Parathyroid adenoma (tissue), 2 donors: ENCODE measurements around the gene AGR3.

ENCODE experiments used
- H2AFZ ChIP-seq: fragments of 300-600 bp; sonication (generic); one replicate; pipeline ENCODE4 v1.7.0; 2017; ENCODE audit warnings: antibody characterized with exemption, mild to moderate bottlenecking
- H3K27ac ChIP-seq: fragments of 300-600 bp; sonication (generic); one replicate; pipeline ENCODE4 v1.7.0; 2017
- H3K27me3 ChIP-seq: fragments of 300-600 bp; sonication (generic); one replicate; pipeline ENCODE4 v1.7.0; 2017; ENCODE audit warnings: low read length; ENCODE audit not compliant: control insufficient read depth, insufficient read depth
- H3K36me3 ChIP-seq: fragments of 300-600 bp; sonication (generic); one replicate; pipeline ENCODE4 v1.7.0; 2017; ENCODE audit warnings: low read length; ENCODE audit not compliant: control insufficient read depth, insufficient read depth
- H3K4me1 ChIP-seq: fragments of 300-600 bp; sonication (generic); one replicate; pipeline ENCODE4 v1.7.0; 2017; ENCODE audit warnings: control low read depth
- H3K4me2 ChIP-seq: fragments of 300-600 bp; sonication (generic); one replicate; pipeline ENCODE4 v1.7.0; 2017; ENCODE audit warnings: low read length
- H3K4me3 ChIP-seq: fragments of 300-600 bp; sonication (generic); one replicate; pipeline ENCODE4 v1.7.0; 2017; ENCODE audit warnings: low read depth, low read length
- H3K79me2 ChIP-seq: fragments of 300-600 bp; sonication (generic); one replicate; pipeline ENCODE4 v1.7.0; 2017; ENCODE audit warnings: control low read depth
- H3K9ac ChIP-seq: fragments of 300-600 bp; sonication (generic); one replicate; pipeline ENCODE4 v1.7.0; 2017; ENCODE audit warnings: mild to moderate bottlenecking
- H3K9me3 ChIP-seq: fragments of 300-600 bp; sonication (generic); one replicate; pipeline ENCODE4 v1.7.0; 2017; ENCODE audit warnings: low read length; ENCODE audit not compliant: control insufficient read depth
- TF ChIP-seq, protein P1 (sequence below): fragments of 300-600 bp; sonication (generic); IDR thresholded peaks from one replicate; pipeline ENCODE4 v1.7.0; 2017; ENCODE audit warnings: antibody characterized with exemption, mild to moderate bottlenecking
- donor health status: primary hyperparathyroidism.

AGR3 gene

DNA sequence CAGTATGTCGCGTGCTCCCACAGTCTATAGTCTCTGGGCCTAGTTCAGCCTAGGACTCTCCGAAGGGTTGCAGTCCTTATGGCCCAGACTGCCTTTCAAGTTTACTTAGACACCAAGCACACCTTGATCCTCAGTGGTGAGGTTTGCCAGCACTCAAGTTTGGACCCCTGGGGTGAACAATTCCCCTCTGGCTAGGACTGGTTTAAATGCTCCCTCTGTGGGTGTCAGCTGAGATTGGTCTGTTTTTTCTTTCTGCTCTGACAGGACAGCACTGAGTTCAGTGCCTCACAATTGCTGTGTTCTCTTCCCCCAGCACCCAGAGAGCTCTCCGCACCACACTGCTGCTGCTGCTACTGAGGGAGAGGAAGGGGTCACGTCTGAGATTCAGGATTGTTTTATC is 31.9 kb upstream of the AGR3 start:
- H3K27ac ChIP-seq = no peak overlapping the region
- H2AFZ ChIP-seq = no peak overlapping the region
- no peak overlapping the region for H3K9ac ChIP-seq
- H3K9me3 ChIP-seq = no peaks in the 10 kb centered on the region
- no peaks in the 10 kb centered on the region for H3K4me1 ChIP-seq
- TF ChIP-seq, protein P1, sequence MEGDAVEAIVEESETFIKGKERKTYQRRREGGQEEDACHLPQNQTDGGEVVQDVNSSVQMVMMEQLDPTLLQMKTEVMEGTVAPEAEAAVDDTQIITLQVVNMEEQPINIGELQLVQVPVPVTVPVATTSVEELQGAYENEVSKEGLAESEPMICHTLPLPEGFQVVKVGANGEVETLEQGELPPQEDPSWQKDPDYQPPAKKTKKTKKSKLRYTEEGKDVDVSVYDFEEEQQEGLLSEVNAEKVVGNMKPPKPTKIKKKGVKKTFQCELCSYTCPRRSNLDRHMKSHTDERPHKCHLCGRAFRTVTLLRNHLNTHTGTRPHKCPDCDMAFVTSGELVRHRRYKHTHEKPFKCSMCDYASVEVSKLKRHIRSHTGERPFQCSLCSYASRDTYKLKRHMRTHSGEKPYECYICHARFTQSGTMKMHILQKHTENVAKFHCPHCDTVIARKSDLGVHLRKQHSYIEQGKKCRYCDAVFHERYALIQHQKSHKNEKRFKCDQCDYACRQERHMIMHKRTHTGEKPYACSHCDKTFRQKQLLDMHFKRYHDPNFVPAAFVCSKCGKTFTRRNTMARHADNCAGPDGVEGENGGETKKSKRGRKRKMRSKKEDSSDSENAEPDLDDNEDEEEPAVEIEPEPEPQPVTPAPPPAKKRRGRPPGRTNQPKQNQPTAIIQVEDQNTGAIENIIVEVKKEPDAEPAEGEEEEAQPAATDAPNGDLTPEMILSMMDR = no peak
- no peak overlapping the region for H3K4me2 ChIP-seq
- no peaks in the 10 kb centered on the region for H3K79me2 ChIP-seq
- no peaks in the 10 kb centered on the region for H3K27me3 ChIP-seq
- no peaks in the 10 kb centered on the region for H3K36me3 ChIP-seq
- no peak overlapping the region for H3K4me3 ChIP-seq

DNA sequence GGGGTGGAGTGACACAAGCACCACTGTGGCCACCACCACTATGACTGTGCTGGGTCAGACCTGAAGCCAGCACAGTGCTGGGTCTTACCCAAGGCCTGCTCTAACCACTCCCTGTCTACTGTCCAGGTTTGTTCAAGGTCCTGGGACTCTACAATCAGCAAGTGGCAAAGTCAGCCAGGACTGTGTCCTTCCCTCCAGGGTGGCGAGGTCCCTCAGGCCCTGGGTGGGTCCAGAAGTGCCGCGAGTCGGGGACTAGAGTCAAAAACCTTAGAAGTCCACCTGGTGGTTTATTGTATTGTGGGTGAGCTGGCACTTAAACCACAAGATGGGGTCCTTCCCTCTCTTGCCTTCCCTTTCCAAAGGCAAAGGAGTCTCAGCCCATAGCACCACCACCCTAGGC is 30.8 kb upstream of the AGR3 start:
- TF ChIP-seq, protein P1 = no peak
- H3K36me3 ChIP-seq = no peaks in the 10 kb centered on the region

DNA sequence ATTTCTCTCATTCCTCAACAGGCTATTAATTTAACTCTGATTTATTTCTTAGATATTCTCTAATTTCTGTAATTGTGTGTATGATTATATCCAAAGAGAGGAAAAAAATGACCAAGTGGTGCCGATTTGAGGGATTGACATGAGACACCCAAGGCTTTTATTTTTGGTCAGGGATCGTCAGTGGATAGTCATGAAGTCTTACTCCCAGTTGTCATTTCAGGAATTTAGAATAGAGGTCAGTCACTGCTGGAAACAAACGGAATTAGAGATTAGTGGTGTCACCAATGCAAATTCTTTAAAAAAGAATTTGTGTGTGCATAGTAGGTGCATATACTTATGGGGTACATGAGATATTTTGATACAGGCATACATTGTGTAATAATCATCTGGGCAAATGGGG is 26.8 kb upstream of the AGR3 start:
- H3K27ac ChIP-seq = no peak overlapping the region
- no peaks in the 10 kb centered on the region for H3K79me2 ChIP-seq
- H3K4me3 ChIP-seq = no peak overlapping the region
- no peak overlapping the region for H3K4me2 ChIP-seq
- TF ChIP-seq, protein P1 = no peak
- no peaks in the 10 kb centered on the region for H3K27me3 ChIP-seq
- H3K9me3 ChIP-seq = no peaks in the 10 kb centered on the region
- no peaks in the 10 kb centered on the region for H3K36me3 ChIP-seq
- no peak overlapping the region for H3K9ac ChIP-seq
- no peaks in the 10 kb centered on the region for H3K4me1 ChIP-seq
- H2AFZ ChIP-seq = no peak overlapping the region

More for the DNA sequence above, 30.8 kb upstream of the AGR3 start:
- Histone ChIP-seq H3K27me3 (no peaks in the 10 kb centered on the region), H2AFZ (no peak overlapping the region), H3K9ac (no peak overlapping the region), H3K4me1 (no peaks in the 10 kb centered on the region), H3K79me2 (no peaks in the 10 kb centered on the region), H3K4me2 (no peak overlapping the region), H3K27ac (no peak overlapping the region), H3K9me3 (no peaks in the 10 kb centered on the region), H3K4me3 (no peak overlapping the region)

DNA sequence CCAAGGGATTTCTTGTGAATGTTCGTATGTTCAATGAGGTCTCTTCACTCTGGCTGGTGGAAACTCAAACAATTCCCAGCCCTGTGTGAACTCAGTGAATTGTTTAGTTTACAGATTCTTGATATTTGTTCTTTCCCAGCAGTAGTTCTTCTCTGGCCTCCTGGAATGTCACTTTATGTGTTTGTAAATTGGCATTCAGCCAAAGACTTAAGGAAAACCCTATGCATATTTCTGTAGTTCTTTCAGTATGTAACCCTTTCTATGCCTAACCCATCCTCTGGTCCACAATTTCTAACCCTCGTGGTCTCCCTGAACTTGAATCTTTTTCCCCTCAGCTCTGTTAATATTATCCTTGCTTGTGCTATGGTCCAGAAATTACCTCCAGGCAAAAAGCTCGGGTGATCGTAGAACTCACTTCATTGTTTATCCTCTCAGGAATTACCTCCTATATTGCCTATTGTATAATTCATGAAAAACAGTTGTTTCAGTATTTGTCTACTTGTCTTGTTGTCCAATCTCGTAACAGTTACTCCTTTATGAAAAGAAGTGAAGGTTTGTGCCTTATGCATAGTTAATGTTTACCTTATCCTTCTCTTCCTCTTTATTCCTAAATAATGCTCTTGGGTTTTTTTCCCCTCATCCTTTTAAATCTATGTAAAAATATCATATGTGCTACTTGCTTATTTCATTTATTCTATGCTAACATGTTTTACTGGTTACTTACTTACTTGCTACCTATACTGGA is 23.7 kb upstream of the AGR3 start:
- TF ChIP-seq, protein P1 = no peak
- Histone ChIP-seq H3K9ac (no peak overlapping the region), H3K4me1 (no peaks in the 10 kb centered on the region)

DNA sequence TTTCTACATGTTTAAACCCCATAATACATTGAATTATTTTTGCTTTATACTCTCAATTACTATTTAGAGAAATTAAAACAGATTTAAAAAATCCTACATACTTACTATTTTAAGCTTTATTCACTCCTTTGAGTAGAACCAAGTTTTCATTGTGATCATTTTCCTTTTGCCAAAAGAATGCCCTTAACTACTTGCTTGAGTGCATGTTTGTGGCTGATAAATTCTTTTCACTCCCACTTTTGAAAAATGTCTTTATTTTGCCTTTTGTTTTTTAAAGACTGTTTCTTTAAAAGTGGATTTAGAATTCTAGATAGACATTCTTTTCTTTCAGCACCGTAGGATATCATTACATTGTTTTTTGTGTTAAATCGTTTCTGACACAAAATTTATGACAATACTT is 22.3 kb upstream of the AGR3 start:
- H3K36me3 ChIP-seq = no peaks in the 10 kb centered on the region
- H3K4me2 ChIP-seq = no peak overlapping the region
- H3K4me1 ChIP-seq = no peaks in the 10 kb centered on the region
- no peaks in the 10 kb centered on the region for H3K27me3 ChIP-seq
- no peaks in the 10 kb centered on the region for H3K9me3 ChIP-seq
- no peak overlapping the region for H3K9ac ChIP-seq
- TF ChIP-seq, protein P1 = no peak
- no peak overlapping the region for H3K4me3 ChIP-seq
- H2AFZ ChIP-seq = no peak overlapping the region
- no peaks in the 10 kb centered on the region for H3K79me2 ChIP-seq
- no peak overlapping the region for H3K27ac ChIP-seq

More for the DNA sequence above, 23.7 kb upstream of the AGR3 start:
- H3K27me3 ChIP-seq = no peaks in the 10 kb centered on the region
- H3K79me2 ChIP-seq = no peaks in the 10 kb centered on the region
- H3K36me3 ChIP-seq = no peaks in the 10 kb centered on the region
- no peaks in the 10 kb centered on the region for H3K9me3 ChIP-seq
- H3K4me3 ChIP-seq = no peak overlapping the region
- H3K4me2 ChIP-seq = no peak overlapping the region
- no peak overlapping the region for H2AFZ ChIP-seq
- H3K27ac ChIP-seq = no peak overlapping the region
